ENCODE data around the gene PHC2.
A peak's percentile ranks its signal among the peaks of the same experiment; 100 is the strongest.

PHC2 gene

DNA sequence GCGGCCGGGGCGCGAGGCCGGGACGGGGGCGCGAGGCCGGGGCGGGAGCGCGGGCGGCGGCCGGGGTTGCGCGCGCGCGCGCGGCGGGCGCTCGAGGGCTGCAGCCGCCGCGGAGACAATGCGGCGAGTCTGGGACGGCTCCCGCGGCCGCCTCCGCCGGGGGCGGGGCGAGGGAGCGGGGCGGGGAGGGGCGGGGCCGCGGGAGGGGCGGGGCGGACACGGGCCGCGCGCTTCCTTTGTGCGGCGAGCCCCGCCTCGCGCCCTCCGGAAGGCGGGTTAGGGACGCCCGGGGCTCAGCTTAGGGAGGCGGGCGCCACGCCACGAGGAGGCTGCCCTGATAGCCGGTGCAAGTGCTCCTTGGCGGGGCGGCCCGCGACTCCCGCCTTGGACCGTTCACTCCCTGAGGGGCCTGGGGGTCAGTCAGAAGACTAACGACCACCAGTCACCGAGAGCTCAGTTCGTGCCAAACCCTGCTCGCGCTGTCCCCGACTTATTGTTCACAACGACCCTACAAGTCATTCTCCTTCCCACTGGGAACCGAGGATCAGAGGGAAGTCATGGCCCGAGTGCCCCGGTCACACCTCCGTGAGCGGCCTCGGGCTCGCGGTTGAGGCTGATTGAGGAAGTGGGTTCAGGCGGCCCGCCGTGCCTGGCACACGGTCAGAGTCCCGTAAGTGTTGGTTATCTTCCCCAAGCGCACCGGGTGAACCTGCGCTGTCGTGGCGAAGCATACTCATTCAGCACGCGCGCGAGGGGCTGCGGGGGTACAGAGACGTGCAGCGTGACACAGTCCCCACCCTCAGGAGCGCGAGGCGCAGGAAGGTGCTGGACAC is 80.9 kb downstream of the PHC2 start:
- DNase-seq (ENCODE audit: low read depth), result peak; percentile 69

GRCh38 chr1:33349081-33349759 is 81.7 kb downstream of the PHC2 start:
- peak; percentile 29 for DNase-seq (ENCODE audit: low read depth)

GRCh38 chr1:33348676-33349080 is 82.2 kb downstream of the PHC2 start:
- no peak for DNase-seq (ENCODE audit: low read depth)

- no peak for DNase-seq (ENCODE audit: low read depth)
Observed at GRCh38 chr1:33348194-33348593, 82.7 kb downstream of the PHC2 start.

- DNase-seq (ENCODE audit: low read depth), result no peak
Observed at GRCh38 chr1:33347650-33347992, 83.3 kb downstream of the PHC2 start.

- DNase-seq (ENCODE audit: low read depth), result no peak
Observed at GRCh38 chr1:33346927-33347649, 83.8 kb downstream of the PHC2 start.

DNA sequence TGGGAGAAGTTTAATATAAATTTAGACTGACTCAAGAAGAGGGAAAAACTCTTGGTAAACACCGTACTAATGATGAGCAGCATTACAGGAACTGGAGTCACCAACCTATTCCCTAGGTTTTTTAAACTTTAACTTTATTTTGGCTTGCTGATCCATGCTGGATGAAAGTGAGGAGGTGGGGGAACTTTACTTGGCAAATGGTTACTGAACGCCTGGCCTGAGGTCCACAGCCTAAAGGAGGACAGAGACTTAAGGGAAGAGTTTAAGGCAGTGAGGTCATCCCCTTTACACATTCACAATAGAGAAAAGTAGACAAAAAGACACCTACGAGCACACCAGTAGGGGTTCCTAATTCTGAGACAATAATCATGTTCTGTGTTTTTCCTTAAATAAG is 84.4 kb downstream of the PHC2 start:
- DNase-seq (ENCODE audit: low read depth), result no peak

- DNase-seq (ENCODE audit: low read depth), result no peak
Observed at GRCh38 chr1:33344896-33345560, 85.9 kb downstream of the PHC2 start.

DNA sequence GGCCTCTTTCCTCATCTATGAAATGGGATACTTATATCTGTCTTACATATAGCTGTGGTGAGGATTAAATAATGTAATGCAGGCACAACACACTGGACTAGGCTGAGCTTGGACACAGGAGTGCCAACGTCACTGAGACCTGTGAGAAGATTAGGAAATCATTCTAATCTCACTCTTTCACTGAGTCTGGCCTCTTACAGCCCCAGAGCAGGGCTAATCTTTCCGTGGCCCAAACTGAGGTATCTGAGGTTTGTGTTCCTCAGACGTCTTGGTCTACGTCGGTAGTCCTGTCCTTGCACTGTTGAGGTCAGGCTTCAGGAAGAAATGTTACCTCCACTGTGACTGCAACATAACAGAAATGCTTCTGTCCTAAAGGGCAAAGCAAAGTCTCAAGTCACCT is 87.4 kb downstream of the PHC2 start:
- DNase-seq (ENCODE audit: low read depth), result no peak

DNA sequence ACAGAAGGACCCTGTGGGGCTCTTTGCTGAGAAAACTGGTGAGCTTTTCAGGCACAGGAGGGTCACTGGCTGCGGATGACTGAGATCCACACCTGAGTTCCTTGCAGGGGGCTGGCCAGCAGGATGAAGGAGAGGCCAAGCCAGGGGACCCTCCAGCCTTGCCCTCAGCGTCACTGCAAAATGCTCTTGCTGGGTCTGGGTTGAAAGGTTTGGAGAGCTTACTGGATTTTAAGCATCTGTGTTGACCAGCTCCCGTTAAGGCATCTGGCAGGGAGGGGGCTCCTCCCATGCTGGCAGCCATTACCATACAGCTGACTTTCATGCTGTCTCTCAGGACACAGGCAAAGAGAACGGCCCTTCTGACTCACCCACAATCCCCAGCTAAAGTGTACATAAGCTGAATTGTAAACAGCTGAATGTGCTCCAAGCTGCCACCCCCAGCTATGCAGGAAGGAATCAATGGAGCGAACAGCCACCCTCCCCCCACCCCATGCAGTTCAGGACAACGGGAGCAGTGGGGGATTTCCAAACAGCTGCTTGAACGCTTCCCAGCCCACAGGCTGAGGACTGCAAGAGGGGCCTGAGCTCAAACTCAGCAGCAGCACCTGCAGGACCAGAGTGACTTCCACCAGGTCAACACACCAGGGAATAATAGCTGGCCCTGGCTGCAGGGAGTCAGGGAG is 88.7 kb downstream of the PHC2 start:
- no peak for DNase-seq (ENCODE audit: low read depth)

- no peak for DNase-seq (ENCODE audit: low read depth)
Observed at GRCh38 chr1:33341190-33341589, 89.7 kb downstream of the PHC2 start.

DNA sequence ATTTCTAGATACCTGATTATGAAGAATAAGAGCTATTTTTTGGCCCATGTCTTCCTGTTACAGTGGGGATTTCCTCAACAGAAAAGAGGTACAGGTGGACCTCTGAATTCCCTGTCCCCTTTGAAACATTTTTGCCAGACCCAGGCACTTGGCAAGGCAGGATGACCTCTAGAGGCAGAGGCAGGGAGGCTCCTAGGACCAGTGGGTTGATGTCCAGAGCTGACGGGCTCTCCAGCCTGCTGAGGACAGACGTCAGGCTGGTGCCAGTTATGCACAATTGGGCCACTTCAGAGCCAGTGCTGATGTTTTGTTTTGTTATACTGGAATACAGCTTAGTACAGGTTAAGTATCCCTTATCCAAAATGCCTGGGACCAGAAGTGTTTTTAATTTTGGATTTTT is 91.5 kb downstream of the PHC2 start:
- no peak for DNase-seq (ENCODE audit: low read depth)

GRCh38 chr1:33338440-33339211 is 92.3 kb downstream of the PHC2 start:
- no peak for DNase-seq (ENCODE audit: low read depth)

- DNase-seq (ENCODE audit: low read depth), result no peak
Observed at GRCh38 chr1:33338048-33338439, 92.9 kb downstream of the PHC2 start.

DNA sequence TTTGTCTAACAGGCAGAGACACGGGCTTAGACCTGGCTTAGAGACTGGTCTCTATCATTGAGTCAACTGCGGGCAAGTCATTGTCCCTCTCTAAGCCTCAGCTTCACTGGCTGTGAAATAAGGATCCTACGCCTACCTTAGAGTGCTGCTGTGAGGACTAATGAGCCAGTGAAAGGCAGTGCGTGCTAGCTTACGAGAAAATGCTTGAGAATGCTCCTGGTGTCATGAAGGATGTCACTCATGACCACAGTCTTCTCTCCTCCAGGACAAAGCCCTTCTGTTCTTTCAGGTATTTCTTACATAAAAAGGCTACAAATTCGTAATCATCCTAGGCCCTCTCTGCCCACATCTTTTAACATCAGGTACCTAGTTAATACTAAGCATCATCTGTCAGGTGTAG is 93.5 kb downstream of the PHC2 start:
- no peak for DNase-seq (ENCODE audit: low read depth)

- DNase-seq (ENCODE audit: low read depth), result no peak
Observed at GRCh38 chr1:33336580-33336979, 94.3 kb downstream of the PHC2 start.

GRCh38 chr1:33335020-33335419 is 95.9 kb downstream of the PHC2 start:
- no peak for DNase-seq (ENCODE audit: low read depth)

DNA sequence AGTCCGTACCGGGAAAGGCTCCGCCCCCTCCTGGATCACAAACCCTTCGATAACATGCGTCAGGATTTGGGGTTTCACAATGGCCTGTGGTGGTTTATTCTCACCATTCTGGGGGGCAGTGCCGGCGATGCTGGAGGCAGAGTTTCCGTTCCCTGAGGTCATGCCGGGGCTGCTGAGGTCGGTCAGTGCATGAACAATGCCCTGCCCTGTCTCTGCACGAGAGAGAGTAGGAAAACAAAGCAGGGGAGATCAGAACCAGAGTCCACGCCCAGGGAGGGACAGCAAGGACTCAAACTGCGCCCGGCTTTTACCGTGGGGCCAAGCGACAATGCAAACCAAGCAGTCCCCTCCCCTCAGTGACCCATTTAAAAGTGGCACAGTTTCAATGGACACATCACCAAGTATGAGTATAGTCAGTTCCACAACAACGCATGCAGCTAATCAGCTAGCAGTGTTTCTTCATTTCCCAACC is 96.8 kb downstream of the PHC2 start:
- DNase-seq (ENCODE audit: low read depth), result no peak

DNA sequence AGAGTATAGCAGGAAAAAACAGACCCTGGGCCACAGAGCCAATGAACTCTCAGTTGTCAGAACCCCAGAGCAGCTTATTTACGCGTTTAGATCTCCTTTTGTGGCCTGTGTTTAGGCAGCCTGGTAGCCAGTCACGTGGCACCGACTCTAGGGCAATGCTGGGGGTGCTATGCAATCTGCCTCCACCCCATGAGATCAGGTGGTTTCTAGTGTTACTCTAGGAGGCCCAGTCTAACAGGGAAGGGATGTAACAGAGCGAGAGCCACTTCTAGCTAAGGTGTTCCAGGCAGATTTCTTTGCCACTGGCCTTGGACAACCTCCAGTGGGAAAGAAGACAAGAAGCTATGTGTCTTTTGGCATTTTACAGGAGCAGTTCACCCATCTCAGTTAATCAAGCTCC is 98.0 kb downstream of the PHC2 start:
- DNase-seq (ENCODE audit: low read depth), result no peak

GRCh38 chr1:33332357-33332789 is 98.5 kb downstream of the PHC2 start:
- no peak for DNase-seq (ENCODE audit: low read depth)
